Activated naive CD8-positive, alpha-beta T cell treated with anti-CD3 and anti-CD28 coated beads, Interleukin-2, amount 10 ng/mL, durations not matched to agents 7 days and 5 days (primary cell): ENCODE results near the gene ANKRD37. TPM values are rescaled to one million over a fixed set of nuclear protein-coding genes. Genes with fewer than 3 reads are reported as not detected.

Experiments
- ATAC-seq: fragments of 150-1000 bp; cut with Tn5 transposase; one replicate; pipeline ENCODE4 v1.10.0; 2021; ENCODE audit warnings: low read depth, moderate library complexity
- POLR2A ChIA-PET: fragments of 350-600 bp; sonication (Branson Sonifier 250); formaldehyde crosslinking; loops from one replicate; lab custom pipeline; 2021; ENCODE audit warnings: antibody characterized with exemption; lab: Charles Lee
- DNase-seq: peaks from one replicate; pipeline ENCODE4 v3.0.0; 2021
- H3K27ac Mint-ChIP-seq: one replicate; pipeline ENCODE4 v1.8.0; 2022; ENCODE audit warnings: mild to moderate bottlenecking, mixed read lengths
- H3K27me3 Mint-ChIP-seq: one replicate; pipeline ENCODE4 v1.8.0; 2022; ENCODE audit warnings: mild to moderate bottlenecking, moderate library complexity, mixed read lengths
- H3K36me3 Mint-ChIP-seq: one replicate; pipeline ENCODE4 v1.8.0; 2021; ENCODE audit warnings: mild to moderate bottlenecking, mixed read lengths
- H3K4me1 Mint-ChIP-seq: one replicate; pipeline ENCODE4 v1.8.0; 2021; ENCODE audit warnings: mixed read lengths
- H3K4me3 Mint-ChIP-seq: one replicate; pipeline ENCODE4 v1.8.0; 2022; ENCODE audit warnings: mild to moderate bottlenecking, moderate library complexity, mixed read lengths
- H3K9me3 Mint-ChIP-seq: one replicate; pipeline ENCODE4 v1.8.0; 2021; ENCODE audit warnings: mixed read lengths
- total RNA-seq, 2 experiments: library from RNA; stranded (reverse); gene quantifications; one replicate each; pipeline ENCODE4 v1.2.3, GENCODE V29; 2021

The ANKRD37 gene
- total RNA-seq, 2 experiments from 2014 or later = 7.4 to 8.1 TPM

DNA sequence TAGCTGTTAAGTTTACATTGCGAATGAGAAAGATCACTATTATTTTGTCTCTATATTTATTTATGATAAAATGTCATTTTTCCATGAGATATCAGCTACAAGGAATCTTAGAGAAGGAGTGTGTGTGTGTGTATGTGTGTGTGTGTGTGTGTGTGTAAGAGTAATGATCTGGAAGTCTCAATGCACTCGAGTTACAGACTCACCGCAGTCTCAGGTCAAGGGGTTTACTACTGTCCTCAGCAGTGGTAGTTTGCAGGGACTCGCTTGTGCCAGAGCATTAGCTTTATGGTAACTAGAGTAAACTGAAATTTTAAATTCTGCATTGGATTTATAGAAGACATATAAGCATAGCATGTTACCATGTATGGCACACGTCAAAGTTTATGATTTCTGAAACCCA lies 31.8 kb upstream of the ANKRD37 start:
- Mint-ChIP-seq H3K9me3 (no peaks in the 10 kb centered on the region), H3K4me1 (no peaks in the 10 kb centered on the region), H3K4me3 (no peak overlapping the region), H3K27me3 (no peaks in the 10 kb centered on the region), H3K36me3 (no peaks in the 10 kb centered on the region), H3K27ac (no peak overlapping the region)
- ATAC-seq = no peak
- POLR2A ChIA-PET = no interaction called here
- DNase-seq = no peak

DNA sequence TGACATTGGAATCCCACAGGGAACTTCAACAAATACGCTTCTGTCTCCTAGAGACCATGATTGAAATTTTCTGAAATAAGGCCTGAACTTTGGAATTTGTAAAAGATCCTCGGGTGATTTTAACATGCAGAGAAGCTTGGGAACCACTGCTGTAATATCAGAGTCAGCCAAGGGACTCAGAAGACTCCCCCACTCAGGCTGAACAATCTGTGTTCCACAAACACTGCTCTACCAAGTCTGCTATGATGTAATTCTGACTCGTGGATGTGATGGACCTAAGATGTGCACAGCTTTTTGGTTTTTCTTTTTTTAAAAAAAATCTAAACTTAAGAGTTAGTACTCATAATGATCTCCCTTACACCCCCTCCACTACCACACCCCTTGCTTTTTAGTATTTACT lies 26.9 kb upstream of the ANKRD37 start:
- no peak overlapping the region for H3K4me3 Mint-ChIP-seq
- POLR2A ChIA-PET = no interaction called here
- H3K27ac Mint-ChIP-seq = no peak overlapping the region

DNA sequence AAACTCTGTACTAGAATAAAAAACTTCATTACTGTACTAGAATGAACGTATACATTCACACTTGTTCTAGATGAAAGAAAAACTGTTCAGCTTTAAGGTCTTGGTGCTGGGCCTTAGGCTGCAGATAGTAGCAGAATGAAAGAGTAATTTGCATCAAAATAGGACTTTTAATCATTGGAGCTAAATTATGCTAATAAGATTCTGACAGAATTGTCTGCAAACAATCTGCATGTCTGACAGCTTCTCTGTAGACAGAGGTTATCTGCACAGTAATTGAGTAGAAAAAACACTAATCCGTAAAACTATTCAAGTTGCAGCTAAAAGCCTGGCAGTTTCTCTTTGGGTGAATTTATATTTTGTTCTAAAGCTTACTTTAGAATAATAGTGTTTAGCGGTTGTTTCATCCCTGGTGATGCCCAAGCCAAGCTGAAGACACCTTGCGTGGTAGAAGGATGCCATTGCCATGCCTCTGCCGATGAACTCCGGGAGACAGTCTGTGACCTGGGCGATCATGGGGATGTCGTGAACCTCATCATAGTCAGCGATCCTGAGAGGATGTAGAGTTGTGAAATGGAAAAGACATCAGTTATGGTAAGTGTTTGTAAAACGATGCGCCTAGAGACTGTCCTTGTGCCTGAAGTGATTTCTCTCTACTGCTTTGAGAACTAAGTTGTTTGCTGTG lies 26.2 kb upstream of the ANKRD37 start:
- POLR2A ChIA-PET = interaction anchor here (0.5 kb wide), 1 partner anchor 9 kb away, joined by 3 read pairs; no protein-coding TSS in a partner anchor
- H3K4me1 Mint-ChIP-seq = no peaks in the 10 kb centered on the region
- H3K36me3 Mint-ChIP-seq = peaks cover 2% of the 10 kb centered on the region
- no peak overlapping the region for H3K4me3 Mint-ChIP-seq
- no peak for ATAC-seq
- H3K27me3 Mint-ChIP-seq = no peaks in the 10 kb centered on the region
- no peak for DNase-seq
- H3K9me3 Mint-ChIP-seq = no peaks in the 10 kb centered on the region
- H3K27ac Mint-ChIP-seq = no peak overlapping the region

More for the DNA sequence above, 26.9 kb upstream of the ANKRD37 start:
- H3K4me1 Mint-ChIP-seq = no peaks in the 10 kb centered on the region
- H3K9me3 Mint-ChIP-seq = no peaks in the 10 kb centered on the region
- DNase-seq (no peak), ATAC-seq (no peak)
- peaks cover 2% of the 10 kb centered on the region for H3K36me3 Mint-ChIP-seq
- no peaks in the 10 kb centered on the region for H3K27me3 Mint-ChIP-seq

DNA sequence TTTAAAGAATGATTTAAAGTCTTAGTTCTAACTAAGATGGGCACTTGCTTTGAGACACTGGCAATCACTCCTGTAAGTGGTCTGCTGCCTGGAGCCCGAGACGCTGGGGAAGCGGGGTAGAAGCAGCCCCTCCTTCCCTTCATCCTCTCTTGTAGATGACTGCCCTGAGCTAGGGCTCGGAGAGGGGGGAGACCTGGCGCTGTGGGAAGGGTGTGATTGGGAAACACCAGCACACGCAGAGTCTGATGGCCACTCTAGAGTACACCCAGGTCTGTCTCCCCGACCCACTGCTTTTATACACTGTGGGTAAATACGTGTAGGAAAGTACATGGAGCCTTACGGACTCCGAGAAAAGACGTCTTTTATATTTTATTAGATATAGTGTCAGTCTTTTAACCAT lies 24.9 kb upstream of the ANKRD37 start:
- H3K27me3 Mint-ChIP-seq = no peaks in the 10 kb centered on the region
- H3K4me1 Mint-ChIP-seq = no peaks in the 10 kb centered on the region
- no peak for ATAC-seq
- no peaks in the 10 kb centered on the region for H3K9me3 Mint-ChIP-seq
- H3K27ac Mint-ChIP-seq = no peak overlapping the region
- no peak for DNase-seq
- no peak overlapping the region for H3K4me3 Mint-ChIP-seq
- POLR2A ChIA-PET = no interaction called here
- H3K36me3 Mint-ChIP-seq = peaks cover 3% of the 10 kb centered on the region

DNA sequence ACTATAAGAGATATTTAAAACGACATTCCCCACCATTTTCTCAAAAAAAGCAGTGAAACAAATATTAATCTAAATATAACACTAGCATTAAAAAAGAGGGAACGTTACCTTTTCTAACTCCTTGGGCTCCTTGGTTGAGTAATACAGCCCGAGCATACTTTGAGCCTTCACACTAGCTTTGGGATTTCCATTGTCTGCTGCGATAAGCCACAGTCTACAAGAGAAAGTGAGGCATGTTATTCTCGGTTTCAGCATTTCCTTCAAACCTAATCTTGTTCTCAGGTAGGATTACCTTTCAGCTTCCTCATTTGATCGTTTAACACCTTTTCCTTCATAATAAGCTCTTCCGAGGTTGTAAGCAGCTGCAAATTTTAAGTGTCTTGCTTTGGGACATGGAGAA lies 22.6 kb upstream of the ANKRD37 start:
- no peak for ATAC-seq
- Mint-ChIP-seq H3K27me3 (no peaks in the 10 kb centered on the region), H3K36me3 (peaks cover 3% of the 10 kb centered on the region), H3K9me3 (no peaks in the 10 kb centered on the region), H3K4me3 (no peak overlapping the region), H3K27ac (no peak overlapping the region), H3K4me1 (no peaks in the 10 kb centered on the region)
- POLR2A ChIA-PET = no interaction called here
- no peak for DNase-seq

DNA sequence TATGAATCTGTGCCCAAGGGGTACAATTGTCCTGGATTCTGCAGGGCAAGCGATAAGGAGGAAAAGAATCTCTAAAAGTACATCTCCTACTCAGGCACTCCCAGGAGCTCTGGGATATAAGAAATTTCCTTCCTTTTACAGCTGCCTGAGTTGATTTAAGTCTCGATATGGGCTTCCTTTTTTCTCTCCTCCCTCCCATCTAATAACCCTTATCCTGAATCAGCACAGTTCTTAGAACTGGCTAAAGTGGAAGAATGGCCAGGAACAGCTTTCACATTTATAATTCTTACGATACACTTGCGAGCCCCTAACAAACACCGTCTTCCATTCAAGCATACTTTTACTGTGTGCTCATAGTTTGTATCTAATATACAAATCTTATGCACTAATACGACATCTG lies 22.1 kb upstream of the ANKRD37 start:
- no peaks in the 10 kb centered on the region for H3K9me3 Mint-ChIP-seq
- peaks cover 3% of the 10 kb centered on the region for H3K36me3 Mint-ChIP-seq
- POLR2A ChIA-PET = no interaction called here
- DNase-seq (no peak), ATAC-seq (no peak)
- H3K4me3 Mint-ChIP-seq = no peak overlapping the region
- no peaks in the 10 kb centered on the region for H3K4me1 Mint-ChIP-seq
- no peak overlapping the region for H3K27ac Mint-ChIP-seq
- H3K27me3 Mint-ChIP-seq = no peaks in the 10 kb centered on the region

DNA sequence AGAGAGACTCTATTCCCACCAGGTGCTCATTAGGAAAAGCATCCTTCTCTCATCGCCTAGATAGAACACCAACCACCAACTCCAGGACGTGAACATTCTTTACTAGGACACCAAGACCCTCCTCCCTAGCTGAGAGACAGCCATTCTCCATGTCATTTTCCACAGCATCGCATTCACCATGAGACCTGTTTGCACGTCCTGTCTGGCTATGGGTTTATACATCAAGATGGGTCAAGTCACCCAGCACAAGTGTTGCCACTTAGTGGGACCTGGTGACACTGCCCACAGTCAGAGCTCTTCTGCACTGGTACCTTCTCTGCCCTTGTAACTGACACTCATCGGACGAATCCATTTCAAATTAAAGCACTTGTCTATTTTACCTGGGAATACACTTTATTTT lies 18.4 kb upstream of the ANKRD37 start:
- no peak for ATAC-seq

DNA sequence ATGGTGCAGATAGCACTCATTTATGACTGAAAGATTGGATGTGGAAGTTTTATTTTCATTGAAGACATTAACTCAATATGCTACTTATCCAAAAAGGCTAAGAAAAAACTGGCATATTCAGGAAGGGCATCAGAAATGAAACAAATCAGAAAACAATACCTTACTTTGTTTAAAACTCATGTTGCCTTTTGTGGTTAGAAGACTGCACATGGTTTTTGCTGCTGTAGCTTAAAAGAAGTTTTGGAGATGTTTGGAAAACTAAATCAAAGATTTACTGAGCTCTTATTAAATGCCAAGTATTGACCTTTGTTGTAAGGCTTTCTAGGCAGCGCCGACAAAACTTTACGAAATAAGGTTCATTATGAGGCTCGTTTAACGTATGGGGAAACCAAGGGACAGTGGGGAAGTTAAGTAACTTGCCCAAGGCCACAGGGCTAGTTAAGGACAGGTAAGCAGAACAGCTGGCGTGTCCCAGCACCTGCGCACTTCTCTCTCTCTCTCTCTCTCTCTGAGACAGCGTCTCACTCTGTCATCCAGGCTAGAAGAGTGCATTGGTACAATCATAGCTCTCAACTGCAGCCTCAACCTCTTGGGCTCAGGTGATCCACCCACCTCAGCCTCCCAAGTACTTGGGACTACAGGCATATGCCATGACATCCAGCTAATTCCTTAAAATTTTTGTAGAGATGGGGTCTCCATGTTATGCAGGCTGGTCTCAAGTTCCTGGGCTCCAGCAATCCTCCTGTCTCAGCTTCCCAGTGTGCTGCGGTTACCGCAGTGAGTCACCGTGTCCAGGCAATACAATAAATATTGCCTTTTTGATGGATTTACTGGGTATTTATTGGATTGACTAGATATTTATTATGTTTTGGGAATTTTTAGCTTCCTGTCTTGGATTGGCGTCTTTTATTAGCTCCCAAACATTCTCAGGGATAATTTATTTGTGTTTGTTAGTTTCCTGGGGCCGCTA lies 17.0 kb upstream of the ANKRD37 start:
- POLR2A ChIA-PET = no interaction called here
- Mint-ChIP-seq H3K27ac (no peak overlapping the region), H3K36me3 (peaks cover 11% of the 10 kb centered on the region), H3K4me3 (no peak overlapping the region), H3K9me3 (peaks cover 3% of the 10 kb centered on the region), H3K27me3 (no peaks in the 10 kb centered on the region), H3K4me1 (peaks cover 3% of the 10 kb centered on the region)
- ATAC-seq (no peak), DNase-seq (no peak)

More for the DNA sequence above, 18.4 kb upstream of the ANKRD37 start:
- no peaks in the 10 kb centered on the region for H3K4me1 Mint-ChIP-seq
- H3K27me3 Mint-ChIP-seq = no peaks in the 10 kb centered on the region
- no peak overlapping the region for H3K4me3 Mint-ChIP-seq
- H3K27ac Mint-ChIP-seq = no peak overlapping the region
- peaks cover 3% of the 10 kb centered on the region for H3K9me3 Mint-ChIP-seq
- no peak for DNase-seq
- H3K36me3 Mint-ChIP-seq = peaks cover 3% of the 10 kb centered on the region
- POLR2A ChIA-PET = no interaction called here

DNA sequence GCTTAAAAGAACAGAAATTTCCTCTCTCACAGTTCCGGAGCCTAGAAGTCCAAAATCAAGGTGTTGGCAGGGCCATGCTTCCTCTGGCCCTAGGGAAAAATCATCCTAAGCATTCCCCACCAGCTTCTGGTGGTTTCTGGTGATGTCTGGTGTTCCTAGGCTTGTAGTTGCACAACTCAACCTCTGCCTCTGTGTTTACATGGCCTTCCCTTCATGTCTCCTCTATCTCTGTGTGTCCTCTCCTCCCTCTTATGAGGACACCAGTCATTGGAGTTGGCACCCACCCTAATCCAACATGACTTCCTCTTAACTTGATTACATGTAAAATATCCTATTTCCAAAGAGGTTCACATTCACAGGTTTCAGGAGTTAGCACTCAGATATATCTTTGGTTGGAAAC lies 16.3 kb upstream of the ANKRD37 start:
- POLR2A ChIA-PET = no interaction called here
- H3K9me3 Mint-ChIP-seq = peaks cover 3% of the 10 kb centered on the region

DNA sequence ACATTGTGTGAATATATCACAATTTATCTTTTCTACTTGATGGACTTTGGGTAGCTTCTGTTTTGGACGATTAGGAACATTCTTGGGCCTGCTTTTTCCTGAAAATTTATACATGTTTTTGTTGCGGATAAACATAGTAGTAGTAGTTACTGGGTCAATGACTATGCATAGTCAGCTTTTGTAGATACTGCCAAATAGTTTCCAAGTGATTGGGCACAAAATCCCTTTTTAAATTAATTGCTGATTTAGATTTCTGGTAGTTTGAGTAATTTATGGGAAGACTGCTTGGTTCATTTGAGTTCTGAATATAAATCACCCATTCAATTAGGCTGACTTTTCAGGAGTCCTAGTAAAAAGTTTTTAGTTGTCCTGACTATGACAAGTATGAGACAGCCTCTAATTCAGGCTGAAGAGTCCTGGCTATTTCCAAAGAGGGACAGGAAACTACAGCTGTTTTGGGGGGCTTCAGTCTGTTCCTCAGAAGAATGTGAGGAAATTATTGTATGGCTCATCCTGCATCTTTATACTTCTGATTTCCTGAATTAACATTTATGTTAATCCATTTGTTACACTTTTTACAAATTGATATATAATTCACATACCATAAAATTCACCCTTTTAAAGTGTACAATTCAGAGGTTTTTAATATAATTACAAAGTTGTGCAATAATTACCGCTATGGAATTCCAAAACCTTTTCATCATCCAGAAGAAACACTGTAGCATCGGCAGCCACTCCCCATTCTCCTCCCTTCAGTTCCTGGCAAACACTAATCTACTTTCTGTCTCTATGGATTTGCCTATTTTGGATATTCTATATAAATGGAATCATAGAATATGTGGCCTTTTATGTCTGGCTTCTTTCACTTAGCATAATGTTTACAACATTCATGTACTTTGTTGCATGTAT lies 15.1 kb upstream of the ANKRD37 start:
- no peaks in the 10 kb centered on the region for H3K27me3 Mint-ChIP-seq
- POLR2A ChIA-PET = no interaction called here

More for the DNA sequence above, 16.3 kb upstream of the ANKRD37 start:
- ATAC-seq = no peak
- Mint-ChIP-seq H3K27me3 (no peaks in the 10 kb centered on the region), H3K4me1 (peaks cover 10% of the 10 kb centered on the region), H3K27ac (no peak overlapping the region), H3K4me3 (no peak overlapping the region), H3K36me3 (peaks cover 11% of the 10 kb centered on the region)
- DNase-seq = no peak

DNA sequence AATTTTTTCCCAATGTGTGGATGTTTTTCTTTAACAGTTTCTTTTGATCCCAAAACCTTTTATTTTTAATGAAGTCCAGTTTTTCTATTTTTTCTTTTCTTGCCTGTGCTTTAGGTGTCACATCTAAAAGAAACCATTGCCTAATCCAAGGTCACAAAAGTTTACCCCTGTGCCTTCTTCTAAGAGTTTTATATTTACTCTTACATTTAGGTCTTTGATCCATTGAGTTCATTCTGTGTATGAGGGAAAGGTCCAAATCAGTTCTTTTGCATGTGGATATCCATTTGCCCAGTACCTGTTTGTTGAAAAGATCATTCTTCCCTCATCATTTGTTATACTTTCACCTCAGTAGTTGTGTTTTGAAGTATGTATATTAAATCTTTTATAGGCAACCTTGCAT lies 13.9 kb upstream of the ANKRD37 start:
- Mint-ChIP-seq H3K27me3 (no peaks in the 10 kb centered on the region), H3K9me3 (peaks cover 3% of the 10 kb centered on the region), H3K4me1 (peaks cover 15% of the 10 kb centered on the region), H3K4me3 (no peak overlapping the region), H3K27ac (no peak overlapping the region), H3K36me3 (peaks cover 10% of the 10 kb centered on the region)
- POLR2A ChIA-PET = no interaction called here
- no peak for DNase-seq
- ATAC-seq = no peak

More for the DNA sequence above, 15.1 kb upstream of the ANKRD37 start:
- DNase-seq = no peak
- Mint-ChIP-seq H3K4me3 (no peak overlapping the region), H3K4me1 (peaks cover 15% of the 10 kb centered on the region), H3K27ac (no peak overlapping the region), H3K9me3 (peaks cover 3% of the 10 kb centered on the region), H3K36me3 (peaks cover 10% of the 10 kb centered on the region)
- no peak for ATAC-seq

DNA sequence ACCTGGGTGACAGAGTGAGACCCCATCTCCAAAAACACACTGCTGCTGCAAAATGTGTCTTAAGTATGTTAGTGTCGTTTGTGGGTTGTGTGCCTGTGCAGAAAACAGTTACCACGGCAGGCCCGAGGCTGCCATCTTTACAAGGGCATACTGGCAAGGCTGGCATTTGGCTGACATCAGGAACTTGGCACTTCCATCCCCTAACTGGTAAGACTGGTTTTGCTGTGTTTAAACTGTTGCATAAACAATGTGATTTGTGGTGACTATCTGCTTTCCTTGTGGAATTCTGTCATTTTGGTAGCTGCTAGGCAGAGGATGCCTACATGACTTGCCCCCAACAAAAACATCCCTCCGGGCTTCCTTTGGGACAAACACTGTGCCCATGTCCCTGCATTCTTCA lies 13.2 kb upstream of the ANKRD37 start:
- no peak for ATAC-seq
- H3K27ac Mint-ChIP-seq = no peak overlapping the region
- no peak for DNase-seq
- POLR2A ChIA-PET = no interaction called here
- peaks cover 15% of the 10 kb centered on the region for H3K4me1 Mint-ChIP-seq
- no peaks in the 10 kb centered on the region for H3K27me3 Mint-ChIP-seq
- H3K9me3 Mint-ChIP-seq = peaks cover 3% of the 10 kb centered on the region
- no peak overlapping the region for H3K4me3 Mint-ChIP-seq
- H3K36me3 Mint-ChIP-seq = peaks cover 10% of the 10 kb centered on the region

DNA sequence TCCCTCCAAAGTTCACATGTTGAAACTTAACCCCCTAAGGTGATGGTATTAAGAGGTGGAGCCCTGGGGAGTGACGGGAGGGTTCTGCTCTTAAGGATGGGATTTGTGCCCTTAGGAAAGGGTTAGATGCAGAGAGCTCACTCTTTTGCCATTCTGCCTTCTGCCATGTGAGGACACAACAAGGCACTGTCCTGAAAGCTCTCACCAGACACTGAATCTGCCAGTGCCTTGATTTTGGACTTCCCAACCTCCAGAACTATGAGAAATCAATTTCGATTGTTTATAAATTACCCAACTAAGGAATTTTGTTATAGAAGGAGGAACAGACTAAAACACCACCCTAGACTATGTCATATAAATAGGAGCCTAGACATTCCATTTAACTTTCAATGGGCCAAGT lies 12.6 kb upstream of the ANKRD37 start:
- ATAC-seq (no peak), DNase-seq (no peak)
- Mint-ChIP-seq H3K27me3 (no peaks in the 10 kb centered on the region), H3K4me3 (no peak overlapping the region), H3K4me1 (peaks cover 15% of the 10 kb centered on the region), H3K9me3 (peaks cover 3% of the 10 kb centered on the region), H3K36me3 (peaks cover 10% of the 10 kb centered on the region), H3K27ac (no peak overlapping the region)
- POLR2A ChIA-PET = no interaction called here
